HG02970 (cell line): ENCODE results near the gene TRIM39.
"Not testable (repeated sequence)": the region's sequence is repeated elsewhere in the genome, so short reads cannot be mapped to it uniquely, and the experiment has no call there.

ENCODE experiments used
- ATAC-seq: cut with Tn5 transposase; IDR thresholded peaks from one replicate; pipeline ENCODE4 v1.9.1; 2021; ENCODE audit warnings: mild to moderate bottlenecking, moderate library complexity, moderate number of reproducible peaks; ENCODE audit not compliant: unreplicated experiment, low FRiP score

The TRIM39 gene

GRCh38 chr6:30359276-30359675 lies 32.5 kb downstream of the TRIM39 start:
- ATAC-seq, result no peak

GRCh38 chr6:30360139-30360538 lies 33.4 kb downstream of the TRIM39 start:
- no peak for ATAC-seq

- ATAC-seq, result no peak
These were observed 34.9 kb downstream of the TRIM39 start for GRCh38 chr6:30361661-30362060.

- no peak for ATAC-seq
These were observed 36.7 kb downstream of the TRIM39 start for GRCh38 chr6:30363459-30363858.

GRCh38 chr6:30364591-30364990 lies 37.9 kb downstream of the TRIM39 start:
- ATAC-seq, result no peak

- not testable (repeated sequence) for ATAC-seq
These were observed 42.6 kb downstream of the TRIM39 start for GRCh38 chr6:30369280-30369679.

GRCh38 chr6:30378290-30378937 lies 51.7 kb downstream of the TRIM39 start:
- no peak for ATAC-seq

GRCh38 chr6:30380464-30380863 lies 53.7 kb downstream of the TRIM39 start:
- no peak for ATAC-seq

- no peak for ATAC-seq
These were observed 59.4 kb downstream of the TRIM39 start for GRCh38 chr6:30386166-30386565.

- no peak for ATAC-seq
These were observed 64.5 kb downstream of the TRIM39 start for GRCh38 chr6:30391240-30391639.
